Stimulated activated effector memory CD8-positive, alpha-beta T cell treated with anti-CD3 and anti-CD28 coated beads, Interleukin-12 subunit alpha, Interleukin-12 subunit beta, amount 100 ng/mL, for 72 hours (primary cell): Measurements from ENCODE around the gene CCNJ.

Source experiments
- ATAC-seq: fragments of 150-1000 bp; cut with Tn5 transposase; 2 replicates; pipeline ENCODE4 v1.10.0; 2021
- DNase-seq, 2 donors: peaks; one replicate each; pipeline ENCODE4 v3.0.0; 2021 to 2022; ENCODE audit warnings: low spot score in 2 of 2
- H3K27ac Mint-ChIP-seq: one replicate; pipeline ENCODE4 v1.8.0; 2022; ENCODE audit warnings: mild to moderate bottlenecking, mixed read lengths
- H3K36me3 Mint-ChIP-seq: one replicate; pipeline ENCODE4 v1.8.0; 2022; ENCODE audit warnings: mild to moderate bottlenecking, mixed read lengths
- H3K4me1 Mint-ChIP-seq: one replicate; pipeline ENCODE4 v1.8.0; 2022; ENCODE audit warnings: mixed read lengths
- H3K4me3 Mint-ChIP-seq: one replicate; pipeline ENCODE4 v1.8.0; 2022; ENCODE audit warnings: mild to moderate bottlenecking, mixed read lengths
- H3K9me3 Mint-ChIP-seq: one replicate; pipeline ENCODE4 v1.8.0; 2022; ENCODE audit warnings: mixed read lengths

Gene CCNJ

DNA sequence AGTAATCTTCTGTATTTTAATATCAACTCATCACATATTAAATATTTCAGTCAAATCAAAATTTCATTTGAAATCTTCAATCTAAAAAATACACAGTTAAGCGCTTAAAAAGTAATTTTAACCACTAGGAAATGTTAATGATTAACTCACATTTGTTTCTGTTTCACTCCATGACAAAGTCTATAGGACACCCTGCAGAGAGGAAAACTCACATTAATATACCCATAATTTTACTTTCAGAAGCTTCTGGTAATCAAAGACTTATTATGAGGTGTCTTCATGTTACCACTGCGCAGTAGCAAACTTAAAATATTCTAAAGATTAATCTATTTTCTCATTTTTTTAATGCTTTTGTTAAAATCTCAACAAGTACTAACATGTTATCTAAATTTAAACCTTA is 45.7 kb downstream of the CCNJ start:
- Mint-ChIP-seq H3K27ac (peak overlapping the region; percentile 99), H3K36me3 (peaks cover 15% of the 10 kb centered on the region), H3K4me3 (peak overlapping the region; percentile 87), H3K4me1 (peaks cover 5% of the 10 kb centered on the region), H3K9me3 (peaks cover 2% of the 10 kb centered on the region)
- ATAC-seq (no peak), DNase-seq (no peak)

DNA sequence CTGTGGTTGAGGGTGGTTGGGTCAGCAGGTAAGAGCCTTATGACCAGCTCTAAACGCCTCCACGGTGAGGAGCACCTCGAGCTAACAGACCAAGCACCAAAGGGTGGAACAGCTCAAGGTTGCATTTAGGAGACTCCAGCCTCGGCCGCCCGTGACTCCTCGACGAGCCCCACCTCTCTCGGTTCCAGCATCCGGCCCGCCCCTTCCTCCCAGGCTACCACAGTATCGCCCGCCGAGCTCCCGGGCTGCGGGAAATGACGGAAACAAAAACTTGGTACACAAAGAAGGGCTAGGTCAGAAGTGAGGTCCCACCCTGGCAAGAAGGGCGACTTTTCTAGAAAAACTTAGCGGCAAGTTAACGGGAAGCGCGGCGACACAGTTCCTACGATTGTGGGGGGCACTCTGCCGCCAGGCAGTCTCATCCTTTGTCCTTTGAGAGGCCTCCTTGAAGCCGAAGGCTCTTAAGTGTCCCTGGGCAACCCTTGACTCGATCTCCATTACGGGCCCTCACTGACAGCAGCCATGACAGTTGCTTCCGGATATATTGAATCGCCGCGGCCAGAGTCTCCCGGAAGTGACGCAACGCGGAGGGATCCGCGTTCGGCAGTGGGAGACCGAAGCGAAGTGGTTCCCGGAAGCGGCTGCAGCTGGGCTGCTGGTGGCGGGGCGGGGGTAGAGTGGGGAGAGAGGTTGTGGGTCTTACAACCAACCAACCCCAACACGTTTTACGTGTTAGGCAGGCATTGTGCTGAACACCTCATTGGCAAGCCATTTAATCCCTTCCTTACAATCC is 46.5 kb downstream of the CCNJ start:
- peak; percentile 97 for ATAC-seq
- peak; percentile 82 to 92 for DNase-seq
- Mint-ChIP-seq H3K27ac (peak overlapping the region; percentile 99), H3K9me3 (peaks cover 2% of the 10 kb centered on the region), H3K36me3 (peaks cover 10% of the 10 kb centered on the region), H3K4me3 (peak overlapping the region; percentile 87), H3K4me1 (peaks cover 5% of the 10 kb centered on the region)

DNA sequence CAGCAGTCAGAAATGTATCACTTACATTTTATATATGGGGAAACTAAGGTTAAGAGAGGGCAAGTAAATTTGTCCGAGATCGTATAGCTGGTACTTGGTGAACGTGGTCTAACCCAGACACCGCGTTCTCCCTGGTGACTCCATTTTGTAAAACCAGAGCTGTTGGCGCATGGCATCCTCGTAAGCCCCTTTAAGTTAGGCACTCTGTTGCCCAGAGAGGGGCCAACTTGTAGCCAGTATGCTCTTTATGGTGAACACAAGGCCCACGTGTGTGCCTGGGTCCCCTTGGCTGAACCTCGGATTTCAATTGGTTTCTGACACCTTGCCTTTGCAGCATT is 47.0 kb downstream of the CCNJ start:
- Mint-ChIP-seq H3K4me1 (peaks cover 5% of the 10 kb centered on the region), H3K4me3 (peak overlapping the region; percentile 87), H3K27ac (peak overlapping the region; percentile 99), H3K36me3 (peaks cover 10% of the 10 kb centered on the region), H3K9me3 (peaks cover 2% of the 10 kb centered on the region)
- ATAC-seq (no peak), DNase-seq (no peak)

DNA sequence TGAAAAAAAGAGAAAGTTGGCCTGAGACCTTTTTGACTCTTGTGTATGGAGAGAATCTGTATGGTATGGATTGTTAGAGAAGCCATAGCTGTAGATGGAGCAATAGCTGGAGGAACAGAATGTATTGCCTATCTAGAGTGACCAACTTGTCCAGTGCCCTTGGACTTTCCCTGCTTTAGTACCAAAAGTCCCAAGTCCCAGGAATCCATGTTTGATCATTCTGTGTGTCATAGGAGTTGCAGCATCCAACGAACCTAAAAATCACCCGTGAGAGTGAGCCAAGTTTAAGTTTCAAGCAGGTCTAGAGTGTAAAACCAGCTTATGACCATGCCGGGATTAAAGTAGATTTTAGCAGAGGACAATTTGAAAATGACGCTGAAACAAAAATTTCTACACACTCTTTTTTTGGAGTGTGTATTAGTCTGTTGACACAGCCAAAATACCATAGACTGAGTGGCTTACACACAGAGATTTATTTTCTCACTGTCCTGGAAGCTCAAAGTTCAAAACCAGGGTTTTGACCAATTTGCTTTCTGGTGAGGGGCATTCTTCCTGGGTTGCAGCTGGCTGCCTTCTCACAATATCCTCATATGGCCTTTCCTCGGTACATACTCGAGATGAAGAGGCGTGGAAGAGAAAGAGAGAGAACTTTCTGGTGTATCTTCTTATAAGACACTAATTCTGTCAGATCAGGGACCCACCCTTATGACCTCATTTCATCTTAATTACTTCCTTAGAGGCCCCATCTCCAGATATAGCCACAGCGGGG is 49.8 kb downstream of the CCNJ start:
- H3K27ac Mint-ChIP-seq, result no peak overlapping the region
- no peak for ATAC-seq
- no peak overlapping the region for H3K4me3 Mint-ChIP-seq
- peaks cover 2% of the 10 kb centered on the region for H3K9me3 Mint-ChIP-seq
- peaks cover 5% of the 10 kb centered on the region for H3K4me1 Mint-ChIP-seq
- peaks cover 10% of the 10 kb centered on the region for H3K36me3 Mint-ChIP-seq
- no peak for DNase-seq

DNA sequence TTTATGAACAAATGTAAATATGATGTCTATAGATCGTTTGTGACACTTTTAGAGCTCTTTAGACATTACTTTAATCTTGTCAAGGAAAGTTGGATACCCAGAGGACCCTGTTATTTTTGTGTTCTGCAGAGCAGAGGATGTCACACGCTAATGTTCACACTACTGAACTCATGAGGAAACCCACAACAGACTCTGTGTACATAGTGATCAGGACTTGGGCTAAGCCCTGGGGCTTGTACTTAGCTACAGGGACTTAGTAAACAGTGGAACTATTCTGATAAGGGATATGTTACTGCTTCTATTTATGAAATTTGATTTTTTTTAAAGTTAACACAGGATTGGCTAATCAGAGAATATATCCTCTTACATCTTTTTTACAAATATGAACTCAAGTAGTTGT is 50.6 kb downstream of the CCNJ start:
- DNase-seq (no peak), ATAC-seq (no peak)
- Mint-ChIP-seq H3K4me3 (no peak overlapping the region), H3K36me3 (peaks cover 10% of the 10 kb centered on the region), H3K27ac (no peak overlapping the region), H3K9me3 (peaks cover 2% of the 10 kb centered on the region), H3K4me1 (peaks cover 5% of the 10 kb centered on the region)

DNA sequence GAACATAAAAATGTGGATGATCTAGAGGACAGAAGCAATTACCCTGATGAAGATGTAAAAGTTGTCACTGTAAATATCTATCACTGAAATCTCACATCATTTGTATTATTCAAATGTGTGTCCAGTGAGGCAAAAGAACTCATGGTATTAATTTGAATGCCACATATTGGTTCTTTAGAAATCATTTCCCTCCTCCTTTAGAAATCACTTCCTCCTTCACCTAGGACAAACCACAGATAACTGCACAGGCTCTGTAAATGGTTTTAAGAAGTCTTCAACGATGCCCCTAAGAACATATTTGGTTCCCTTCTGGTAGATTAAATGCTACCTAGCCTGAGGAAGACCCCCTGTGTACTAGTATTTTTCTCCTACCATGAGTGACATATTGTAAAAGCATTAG is 53.6 kb downstream of the CCNJ start:
- DNase-seq (no peak), ATAC-seq (no peak)
- Mint-ChIP-seq H3K27ac (no peak overlapping the region), H3K4me1 (no peaks in the 10 kb centered on the region), H3K36me3 (no peaks in the 10 kb centered on the region), H3K4me3 (no peak overlapping the region), H3K9me3 (peaks cover 2% of the 10 kb centered on the region)

DNA sequence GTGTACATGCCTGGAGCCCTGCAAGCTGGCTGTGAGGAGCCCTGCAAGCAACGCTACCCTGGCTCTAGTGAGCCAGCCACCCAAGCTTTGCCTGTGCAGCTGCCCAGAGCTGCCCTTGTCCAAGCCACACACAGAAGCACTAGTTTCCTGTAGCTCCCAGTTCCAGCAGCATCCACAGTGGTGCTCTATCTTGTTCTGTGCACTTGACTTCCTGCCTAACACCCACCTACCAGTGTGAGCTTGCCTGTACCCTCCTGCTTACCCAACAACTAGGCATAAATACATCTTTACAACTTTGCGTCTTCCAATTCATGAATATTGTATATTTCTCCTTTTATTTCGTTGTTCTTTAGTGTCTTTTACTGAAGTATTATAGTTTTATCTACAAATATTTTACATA is 54.5 kb downstream of the CCNJ start:
- no peaks in the 10 kb centered on the region for H3K36me3 Mint-ChIP-seq

DNA sequence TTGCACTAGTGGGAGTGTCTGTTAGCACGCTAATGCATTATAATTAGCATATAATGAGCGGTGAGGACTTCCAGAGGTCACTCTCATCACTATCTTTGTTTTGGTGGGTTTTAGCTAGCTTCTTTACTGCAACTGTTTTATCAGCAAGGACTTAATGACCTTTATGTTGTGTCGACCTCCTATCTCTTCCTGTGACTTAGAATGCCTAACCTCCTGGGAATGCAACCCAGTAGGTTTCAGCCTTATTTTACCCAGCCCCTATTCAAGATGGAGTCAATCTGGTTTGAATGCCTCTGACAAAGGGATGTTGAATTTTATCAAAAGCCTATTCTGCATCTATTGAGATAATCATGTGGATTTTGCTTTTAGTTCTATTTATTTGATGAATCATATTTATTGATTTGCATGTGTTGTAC is 64.2 kb downstream of the CCNJ start:
- no peak overlapping the region for H3K4me3 Mint-ChIP-seq
- peaks cover 6% of the 10 kb centered on the region for H3K9me3 Mint-ChIP-seq
- ATAC-seq (no peak), DNase-seq (no peak)
- H3K36me3 Mint-ChIP-seq, result no peaks in the 10 kb centered on the region
- no peak overlapping the region for H3K27ac Mint-ChIP-seq
- peaks cover 7% of the 10 kb centered on the region for H3K4me1 Mint-ChIP-seq

More for the DNA sequence above, 54.5 kb downstream of the CCNJ start:
- H3K27ac Mint-ChIP-seq, result no peak overlapping the region
- H3K9me3 Mint-ChIP-seq, result peaks cover 2% of the 10 kb centered on the region
- no peak for DNase-seq
- no peak for ATAC-seq
- no peak overlapping the region for H3K4me3 Mint-ChIP-seq
- no peaks in the 10 kb centered on the region for H3K4me1 Mint-ChIP-seq
